Stimulated activated CD8-positive, alpha-beta memory T cell treated with anti-CD3 and anti-CD28 coated beads, Interleukin-12 subunit alpha, Interleukin-12 subunit beta, amount 100 ng/mL, for 24 hours (primary cell): ENCODE data around the gene DIPK1A.

Experiments used
- DNase-seq: peaks from one replicate; pipeline ENCODE4 v3.0.0-alpha.2; 2020; ENCODE audit errors: extremely low read depth

DIPK1A gene

DNA sequence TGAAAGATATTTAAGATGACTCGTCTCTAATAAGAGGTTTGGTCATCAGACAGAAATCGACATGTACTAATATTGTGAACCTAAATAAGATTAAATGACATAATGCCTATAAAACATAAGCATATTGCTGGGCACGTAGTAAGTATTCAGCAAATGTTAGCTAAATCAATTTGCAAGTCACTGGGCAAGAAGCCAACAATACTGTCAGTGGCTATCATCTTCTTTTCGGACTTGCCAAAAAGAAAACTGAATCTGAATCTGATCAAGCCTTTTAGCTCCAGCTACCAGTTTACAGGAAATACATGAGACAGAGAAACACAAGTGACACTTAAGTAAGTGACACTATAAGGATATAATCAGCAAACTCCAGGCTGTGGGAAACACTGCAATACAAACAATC is 83.5 kb downstream of the DIPK1A start:
- no peak for DNase-seq

GRCh38 chr1:92877081-92877711 is 84.1 kb downstream of the DIPK1A start:
- DNase-seq: no peak

DNA sequence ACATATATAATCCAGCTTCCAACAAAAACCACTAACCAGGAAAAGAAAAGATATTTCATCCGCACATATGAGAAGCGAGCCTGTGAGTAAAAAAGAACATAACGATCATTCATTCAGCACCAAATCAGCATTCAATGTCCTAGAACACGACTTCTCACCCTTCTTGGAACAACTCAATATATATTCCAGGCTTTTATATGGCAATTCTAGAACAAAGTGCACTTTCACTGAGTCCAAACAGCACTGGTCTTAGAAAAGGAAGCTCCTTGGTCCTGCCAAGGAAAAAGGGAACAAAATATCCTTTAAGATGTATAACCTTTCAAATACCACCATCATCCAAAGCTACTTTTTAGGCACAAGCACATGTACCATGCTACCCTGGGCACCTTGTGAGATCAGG is 84.9 kb downstream of the DIPK1A start:
- no peak for DNase-seq

GRCh38 chr1:92874987-92875386 is 86.3 kb downstream of the DIPK1A start:
- no peak for DNase-seq

DNA sequence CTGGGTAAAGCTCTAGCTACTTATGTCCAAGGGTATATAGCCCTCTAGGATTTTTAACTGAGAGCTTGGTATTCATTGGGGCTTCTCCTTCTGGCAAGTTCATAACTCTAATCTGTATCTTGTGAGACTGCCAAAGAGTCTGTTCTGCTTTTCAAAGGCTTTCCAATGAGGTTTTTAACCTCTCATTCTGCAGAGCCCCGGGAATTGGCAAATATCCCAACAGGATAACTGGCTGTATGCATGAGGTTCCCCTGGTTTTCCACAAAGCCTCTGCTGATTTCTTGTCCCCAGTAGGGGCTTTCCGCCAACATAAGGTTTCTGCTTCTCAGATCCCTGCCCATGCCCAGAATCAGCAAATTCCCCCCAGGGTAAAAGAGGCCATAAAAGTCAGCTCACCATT is 88.5 kb downstream of the DIPK1A start:
- DNase-seq: no peak

GRCh38 chr1:92870591-92870990 is 90.7 kb downstream of the DIPK1A start:
- DNase-seq: no peak

DNA sequence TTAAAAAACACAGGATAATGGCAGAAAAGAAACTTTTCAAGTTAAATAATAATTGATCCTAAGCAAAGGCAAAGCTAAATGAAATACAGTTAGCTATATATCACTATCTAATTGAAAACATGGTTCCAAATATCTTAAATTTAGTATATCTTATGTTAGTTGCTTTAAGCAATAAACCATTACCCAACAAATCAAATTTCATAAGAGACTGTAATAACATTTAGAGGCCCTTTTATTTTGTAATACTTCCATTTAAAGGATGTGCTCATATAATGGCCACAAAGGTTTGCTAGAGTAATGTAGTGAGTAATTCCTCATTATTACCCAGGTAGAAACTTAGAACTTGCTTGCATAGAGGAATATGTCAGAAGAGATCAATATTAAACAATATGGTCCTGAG is 97.1 kb downstream of the DIPK1A start:
- DNase-seq: no peak

DNA sequence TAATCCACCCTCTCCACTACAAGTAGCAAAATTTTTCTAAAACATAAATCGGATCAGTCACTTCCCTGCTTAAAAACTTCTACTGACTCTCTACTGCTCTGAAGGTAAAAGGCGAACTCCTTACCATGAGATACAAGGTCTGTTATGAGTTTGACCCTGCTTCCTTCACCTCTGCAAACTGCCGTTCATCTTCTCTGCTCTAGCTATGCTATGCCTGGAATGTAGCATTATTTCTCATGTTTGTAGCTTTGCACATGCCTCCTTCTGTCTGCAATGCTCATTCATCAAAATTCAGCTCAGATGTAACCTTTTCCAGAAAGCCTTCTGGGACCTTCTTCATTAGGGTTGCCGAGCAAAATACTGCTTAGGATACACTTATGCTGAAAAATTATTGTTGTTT is 98.7 kb downstream of the DIPK1A start:
- DNase-seq: no peak

DNA sequence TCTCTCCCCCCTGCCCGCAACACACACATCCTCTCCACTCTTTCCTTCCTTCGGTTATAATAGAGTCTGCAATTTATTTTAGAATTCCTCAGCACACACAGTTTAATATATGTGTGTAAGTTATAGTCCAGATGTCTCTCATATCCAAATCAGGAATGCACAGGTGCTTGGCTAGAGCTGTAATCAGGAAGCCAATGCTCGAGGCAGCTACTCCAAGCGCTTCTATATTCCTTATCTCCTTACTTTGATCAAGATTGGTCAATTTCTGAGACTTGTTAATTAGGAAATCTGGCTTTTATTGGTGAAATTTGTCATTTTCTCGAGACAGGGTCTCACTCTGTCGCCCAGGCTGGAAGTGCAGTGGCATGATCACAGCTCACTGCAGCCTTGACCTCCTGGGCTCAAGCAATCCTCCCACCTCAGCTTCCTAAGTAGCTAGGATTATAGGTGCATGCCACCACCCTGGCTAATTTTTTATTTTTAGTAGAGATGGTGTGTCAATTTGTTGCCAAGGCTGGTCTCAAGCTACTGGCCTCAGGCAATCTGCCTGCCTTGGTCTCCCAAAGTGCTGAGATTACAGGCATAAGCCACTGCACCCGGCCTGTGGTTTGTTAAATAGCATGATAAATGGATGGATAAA is 101.7 kb downstream of the DIPK1A start:
- DNase-seq: no peak

GRCh38 chr1:92858564-92859399 is 102.5 kb downstream of the DIPK1A start:
- DNase-seq: no peak

DNA sequence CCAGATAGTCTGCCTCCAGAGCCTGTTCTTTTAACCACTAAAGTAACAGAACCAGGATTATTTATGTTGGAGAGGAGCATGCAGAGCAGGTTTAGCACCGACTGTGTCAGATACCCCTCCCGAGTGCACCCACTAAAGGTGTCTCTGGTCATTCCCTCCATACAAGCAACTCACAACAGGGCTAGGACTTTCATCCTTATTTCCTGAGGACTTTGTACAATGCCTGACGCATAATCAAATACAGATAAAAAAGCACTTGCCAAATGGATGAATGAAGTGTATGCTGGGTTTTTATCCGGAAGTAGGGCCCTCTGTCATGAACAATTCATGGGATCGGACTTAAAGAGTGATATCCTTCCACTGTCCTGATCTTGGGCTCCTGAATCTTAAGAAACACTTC is 103.4 kb downstream of the DIPK1A start:
- DNase-seq: no peak

DNA sequence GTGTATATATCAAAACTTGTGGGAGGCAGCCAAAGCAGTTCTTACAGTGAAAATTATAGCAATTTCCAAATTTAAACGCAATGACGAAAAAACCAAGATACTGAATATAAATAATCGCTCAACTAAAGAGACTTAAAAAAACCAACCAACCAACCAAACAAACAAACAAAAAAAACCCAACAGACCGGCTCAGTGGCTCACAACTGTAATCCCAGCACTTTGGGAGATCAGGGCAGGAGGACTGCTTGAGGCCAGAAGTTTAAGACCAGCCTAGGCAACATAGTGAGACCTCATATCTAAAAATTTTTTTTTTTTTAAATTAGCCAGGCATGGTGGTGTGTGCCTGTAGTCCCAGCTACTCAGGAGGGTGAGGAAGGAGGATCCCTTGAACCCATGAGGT is 106.0 kb downstream of the DIPK1A start:
- no peak for DNase-seq

GRCh38 chr1:92854101-92854785 is 107.0 kb downstream of the DIPK1A start:
- DNase-seq: no peak

DNA sequence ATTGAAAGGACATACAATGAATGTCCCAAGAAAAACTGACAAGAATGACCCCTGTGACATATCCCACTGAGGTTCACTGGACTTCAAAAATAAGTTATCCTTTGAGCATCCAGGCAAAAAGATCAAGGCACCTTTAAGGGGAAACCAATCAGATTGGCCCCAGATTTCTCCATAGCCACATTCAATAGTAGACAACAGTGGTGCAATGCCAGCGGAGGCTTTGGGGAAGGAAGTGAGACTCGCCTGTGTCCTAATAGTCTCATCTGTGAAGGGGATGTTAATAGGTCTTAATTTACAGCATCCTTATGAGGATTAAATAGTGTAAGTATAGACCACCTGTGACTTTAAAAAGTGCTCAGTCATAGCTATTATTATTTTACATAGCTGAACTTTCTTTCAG is 108.0 kb downstream of the DIPK1A start:
- no peak for DNase-seq

- no peak for DNase-seq
Measured at GRCh38 chr1:92851729-92852128, 109.5 kb downstream of the DIPK1A start.

- DNase-seq: no peak
Measured at GRCh38 chr1:92850019-92850418, 111.2 kb downstream of the DIPK1A start.

DNA sequence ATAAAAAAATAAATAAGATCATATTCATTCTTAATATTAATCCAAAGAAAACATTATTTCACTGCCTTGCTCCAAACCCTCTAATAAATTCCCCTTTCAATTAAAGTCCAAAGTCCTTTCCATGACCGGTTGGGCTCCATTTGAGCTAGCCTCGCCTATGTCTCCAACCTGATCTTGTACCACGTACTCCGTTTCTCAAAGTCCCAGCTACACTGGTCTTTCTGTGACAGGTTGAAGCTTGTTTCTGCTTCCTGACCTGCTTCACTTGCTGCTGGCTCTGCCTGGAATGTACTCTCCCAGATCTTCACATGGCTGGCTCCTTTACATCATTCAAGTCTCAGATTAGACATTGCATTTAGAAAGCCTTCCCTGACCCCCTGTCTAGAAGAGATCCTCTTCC is 113.1 kb downstream of the DIPK1A start:
- no peak for DNase-seq

GRCh38 chr1:92845908-92846307 is 115.4 kb downstream of the DIPK1A start:
- DNase-seq: no peak

- DNase-seq: no peak
Measured at GRCh38 chr1:92844439-92844838, 116.8 kb downstream of the DIPK1A start.

DNA sequence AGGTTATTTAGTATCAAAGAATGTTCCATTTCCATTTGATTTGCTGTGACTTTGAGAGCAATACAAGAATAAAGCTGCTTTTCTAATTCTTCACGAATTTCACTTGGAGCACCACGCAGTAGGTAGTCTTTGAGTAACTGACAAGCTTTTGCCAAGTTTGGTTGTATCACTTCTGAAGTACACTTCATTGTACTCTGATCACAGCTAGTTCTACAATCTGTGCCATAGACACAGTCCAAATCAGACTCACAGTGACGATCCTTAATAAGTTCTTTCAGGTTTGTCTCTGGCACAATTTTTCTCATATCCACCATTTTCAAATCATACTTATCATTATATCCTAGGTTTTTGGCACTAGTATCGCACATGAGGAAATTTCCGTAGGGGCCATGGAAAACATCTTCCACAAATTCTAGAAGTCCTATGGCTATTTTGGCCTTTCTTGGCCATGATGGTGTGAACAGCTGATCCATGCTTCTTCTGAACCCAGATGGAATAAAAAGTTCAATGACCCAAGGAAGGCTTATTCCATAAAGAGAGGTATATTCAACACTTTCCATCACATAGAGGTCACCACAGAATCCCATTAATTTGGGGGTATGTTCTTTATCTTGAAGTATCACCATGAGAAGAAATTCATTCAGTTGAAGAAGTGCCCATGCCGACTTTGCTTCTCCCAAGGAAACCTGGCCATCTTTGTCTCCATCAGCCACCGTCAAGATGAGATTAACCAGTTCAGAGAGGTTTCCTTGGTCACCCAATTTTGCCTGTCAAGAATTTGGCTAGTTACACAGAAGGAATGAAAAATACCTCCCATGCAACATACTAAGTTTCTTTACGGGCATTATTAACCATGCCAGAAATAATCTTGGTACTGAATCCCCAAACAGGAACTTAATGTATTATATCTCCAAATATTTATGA is 117.6 kb downstream of the DIPK1A start:
- no peak for DNase-seq

DNA sequence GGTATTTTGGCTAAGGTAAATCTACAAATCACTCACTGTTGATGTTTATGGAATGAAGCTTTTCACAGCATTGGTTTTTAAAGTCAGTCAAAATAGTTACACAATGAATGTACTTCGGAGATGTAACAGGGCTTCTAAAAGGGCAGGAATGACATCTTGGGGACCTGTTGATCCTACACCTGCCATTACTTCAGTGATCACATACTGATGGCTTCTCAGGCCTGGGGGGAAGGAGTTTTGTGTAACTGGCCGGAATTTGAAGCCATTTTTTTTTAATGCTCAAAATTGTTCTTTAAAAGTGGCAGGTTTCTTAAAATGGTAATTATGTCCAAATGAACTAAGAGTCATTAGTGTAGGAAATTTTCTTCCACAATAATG is 118.2 kb downstream of the DIPK1A start:
- no peak for DNase-seq
